ENCODE results near the gene MAPK8IP3.
"Not testable (repeated sequence)": the region's sequence is repeated elsewhere in the genome, so short reads cannot be mapped to it uniquely, and the experiment has no call there.

Gene MAPK8IP3

GRCh38 chr16:1710811-1711507 is 5.0 kb downstream of the MAPK8IP3 start:
- in situ Hi-C loops (cut with MboI; ENCODE audit: low sequenced_read_pairs), result no loop called here

GRCh38 chr16:1712791-1713261 is 6.8 kb downstream of the MAPK8IP3 start:
- in situ Hi-C loops (cut with MboI; ENCODE audit: low sequenced_read_pairs), result no loop called here

- in situ Hi-C loops (cut with MboI; ENCODE audit: low sequenced_read_pairs), result no loop called here
Observed at GRCh38 chr16:1713331-1713730, 7.3 kb downstream of the MAPK8IP3 start.

GRCh38 chr16:1713933-1714332 is 7.9 kb downstream of the MAPK8IP3 start:
- in situ Hi-C loops (cut with MboI; ENCODE audit: low sequenced_read_pairs), result no loop called here

DNA sequence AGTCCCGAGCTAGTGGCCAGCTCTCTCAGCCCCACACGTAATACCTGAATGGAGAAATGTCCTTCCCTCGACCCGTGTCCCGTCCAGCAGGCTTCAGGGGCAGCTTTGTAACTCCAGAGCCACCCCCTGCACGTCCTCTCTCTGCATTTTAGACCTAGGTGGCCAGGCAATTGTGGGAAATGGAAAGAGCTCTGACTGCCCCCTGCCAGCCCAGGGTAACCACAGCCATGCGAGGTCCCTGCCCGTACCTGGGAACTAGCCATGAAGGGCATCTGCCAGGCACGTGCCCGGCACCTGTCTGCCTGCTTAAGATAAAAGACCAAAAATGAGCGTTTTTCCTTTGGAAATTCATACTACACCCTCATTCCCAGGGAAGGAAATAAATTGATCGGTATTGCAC is 9.2 kb downstream of the MAPK8IP3 start:
- in situ Hi-C loops (cut with MboI; ENCODE audit: low sequenced_read_pairs), result no loop called here

- in situ Hi-C loops (cut with MboI; ENCODE audit: low sequenced_read_pairs), result not testable (repeated sequence)
Observed at GRCh38 chr16:1718236-1718635, 12.2 kb downstream of the MAPK8IP3 start.

DNA sequence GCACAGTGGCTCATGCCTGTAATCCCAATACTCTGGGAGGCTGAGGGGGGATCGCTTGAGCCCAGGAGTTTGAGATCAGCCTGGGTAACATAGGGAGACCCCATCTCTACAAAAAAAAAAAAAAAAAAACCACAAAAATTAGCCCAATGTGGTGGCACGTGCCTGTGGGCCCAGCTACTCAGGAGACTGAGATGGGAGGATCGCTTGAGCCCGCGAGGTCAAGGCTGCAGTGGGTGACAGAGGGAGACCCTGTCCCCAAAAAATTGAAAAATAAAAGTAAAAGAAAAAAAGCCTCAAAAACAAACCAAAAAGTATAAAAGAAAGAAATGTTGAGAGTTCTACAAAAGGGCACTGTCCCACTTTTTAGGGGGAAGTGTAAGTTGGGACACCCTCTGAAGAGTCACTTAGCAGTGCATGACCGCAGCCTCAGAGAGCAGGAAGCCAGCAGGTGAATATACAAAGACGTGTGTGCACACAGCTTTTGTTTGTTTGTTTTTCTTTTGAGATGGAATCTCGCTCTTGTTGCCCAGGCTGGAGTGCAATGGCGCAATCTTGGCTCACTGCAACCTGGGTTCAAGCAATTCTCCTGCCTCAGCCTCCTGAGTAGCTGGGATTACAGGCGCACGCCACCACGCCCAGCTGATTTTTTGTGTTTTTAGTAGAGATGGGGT is 13.7 kb downstream of the MAPK8IP3 start:
- in situ Hi-C loops (cut with MboI; ENCODE audit: low sequenced_read_pairs), result not testable (repeated sequence)

DNA sequence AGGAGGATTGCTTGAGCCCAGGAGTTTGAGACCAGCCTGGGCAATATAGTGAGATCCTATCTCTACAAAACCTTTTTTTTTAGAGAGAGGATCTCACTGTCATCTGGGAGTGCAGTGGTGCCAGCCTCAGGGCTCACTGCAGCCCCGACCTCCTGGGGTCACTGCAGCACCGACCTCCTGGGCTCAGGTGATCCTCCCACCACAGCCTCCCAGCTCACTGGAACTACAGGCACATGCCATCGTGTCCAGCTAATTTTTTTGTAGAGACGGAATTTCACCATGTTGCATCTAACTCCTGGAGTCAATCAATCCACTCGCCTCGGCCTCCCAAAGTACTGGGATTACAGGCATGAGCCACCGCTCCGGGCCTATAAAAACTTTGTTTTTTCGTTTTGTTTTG is 15.4 kb downstream of the MAPK8IP3 start:
- in situ Hi-C loops (cut with MboI; ENCODE audit: low sequenced_read_pairs), result no loop called here

DNA sequence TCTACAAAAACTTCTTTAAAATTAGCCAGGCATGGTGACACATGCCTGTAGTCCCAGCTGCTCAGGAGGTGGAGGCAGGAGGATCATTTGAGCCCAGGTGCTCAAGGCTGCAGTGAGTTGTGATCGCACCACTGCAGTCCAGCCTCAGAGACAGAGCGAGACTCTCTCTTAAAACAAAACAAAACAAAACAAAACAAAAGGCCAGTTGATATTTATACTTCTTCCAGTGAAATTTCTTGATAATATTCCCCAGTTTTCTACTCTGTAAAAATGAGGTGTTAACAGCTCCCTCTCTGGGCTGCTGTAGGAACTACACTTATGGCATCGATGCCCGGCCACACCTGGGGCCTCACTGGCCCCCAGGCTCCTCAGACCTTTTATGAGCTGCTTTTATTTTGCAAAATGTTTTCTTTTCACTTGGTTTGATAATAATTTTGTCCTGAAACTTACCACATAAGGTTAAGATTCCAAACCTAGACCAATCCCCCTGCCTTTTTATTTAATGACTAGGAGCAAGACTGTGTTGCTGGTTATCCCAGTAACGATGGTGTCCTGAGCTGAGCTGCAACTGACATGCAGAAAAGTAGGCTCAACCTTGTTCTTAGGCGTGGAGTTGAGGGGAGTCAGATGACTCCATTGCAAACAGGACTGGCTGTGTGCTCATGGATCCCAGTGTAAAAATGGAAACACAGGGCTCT is 17.6 kb downstream of the MAPK8IP3 start:
- in situ Hi-C loops (cut with MboI; ENCODE audit: low sequenced_read_pairs), result no loop called here

DNA sequence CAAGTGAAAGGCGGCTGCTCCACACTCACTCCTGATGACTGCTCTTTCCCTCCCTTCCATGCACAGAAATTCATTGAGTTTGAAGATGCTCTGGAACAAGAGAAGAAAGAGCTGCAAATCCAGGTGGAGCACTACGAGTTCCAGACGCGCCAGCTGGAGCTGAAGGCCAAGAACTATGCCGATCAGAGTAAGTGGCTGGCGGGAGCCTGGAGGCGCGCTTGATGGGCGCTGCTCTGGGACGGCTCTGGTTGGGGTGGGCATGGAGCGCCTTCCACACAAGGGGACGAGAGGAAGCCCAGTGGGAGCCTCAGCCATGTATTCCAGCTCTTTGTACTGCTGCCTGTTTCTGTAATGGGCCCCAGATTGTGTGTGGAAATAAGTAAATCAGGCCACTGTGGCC is 18.5 kb downstream of the MAPK8IP3 start:
- in situ Hi-C loops (cut with MboI; ENCODE audit: low sequenced_read_pairs), result no loop called here

DNA sequence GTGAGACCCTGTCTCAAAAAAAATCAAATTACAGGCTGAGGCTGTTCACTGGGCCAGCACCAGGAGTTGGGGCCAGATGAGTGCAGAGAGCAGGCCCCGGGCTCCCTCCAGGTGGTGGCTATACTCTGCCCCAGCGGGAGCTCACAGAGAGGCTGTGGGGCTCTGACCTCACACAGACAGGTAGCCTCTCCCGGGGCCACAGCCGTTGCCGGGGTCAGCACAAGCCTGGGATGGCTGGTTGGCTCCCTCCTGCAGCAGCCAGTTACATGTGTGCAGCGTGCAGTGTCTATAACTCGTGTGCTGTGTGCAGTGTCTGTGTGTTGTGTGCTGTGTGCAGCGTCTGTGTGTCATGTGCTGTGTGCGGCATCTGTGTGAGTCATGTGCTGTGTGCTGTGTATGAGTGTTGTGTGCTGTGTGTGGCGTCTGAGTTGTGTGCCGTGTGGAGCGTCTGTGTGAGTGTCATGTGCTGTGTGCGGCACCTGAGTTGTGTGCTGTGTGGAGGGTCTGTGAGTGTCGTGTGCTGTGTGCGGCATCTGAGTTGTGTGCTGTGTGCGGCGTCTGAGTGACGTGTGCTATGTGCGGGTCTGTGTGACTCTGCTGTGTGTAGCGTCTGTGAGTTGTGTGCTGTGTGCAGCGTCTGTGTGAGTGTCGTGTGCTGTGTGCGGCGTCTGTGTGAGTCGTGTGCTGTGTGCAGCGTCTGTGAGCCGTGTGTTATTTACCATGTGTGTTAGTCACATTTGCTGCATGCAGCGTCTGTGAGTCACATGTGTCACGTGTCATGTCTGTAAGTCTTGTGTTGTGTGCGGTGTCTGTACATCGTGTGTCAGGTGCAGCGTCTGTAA is 20.9 kb downstream of the MAPK8IP3 start:
- in situ Hi-C loops (cut with MboI; ENCODE audit: low sequenced_read_pairs), result no loop called here

GRCh38 chr16:1727651-1728624 is 21.9 kb downstream of the MAPK8IP3 start:
- in situ Hi-C loops (cut with MboI; ENCODE audit: low sequenced_read_pairs), result no loop called here

DNA sequence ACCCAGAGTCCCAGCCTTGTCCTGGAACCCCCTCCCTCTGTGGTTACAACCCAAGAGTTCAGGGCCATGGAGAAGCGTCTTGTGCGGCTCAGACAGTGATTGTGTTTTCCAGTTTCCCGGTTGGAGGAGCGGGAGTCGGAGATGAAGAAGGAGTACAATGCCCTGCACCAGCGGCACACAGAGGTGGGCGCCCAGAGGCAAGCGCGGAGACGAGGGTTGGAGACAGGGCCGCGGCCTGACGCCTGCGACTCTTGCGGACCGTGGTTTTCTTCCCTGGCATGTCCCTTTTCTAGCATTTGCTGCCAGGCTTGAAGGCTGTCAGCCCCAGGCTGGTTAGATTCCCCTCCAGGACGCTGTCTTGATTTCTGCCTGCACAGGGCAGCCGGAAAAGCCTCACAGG is 23.0 kb downstream of the MAPK8IP3 start:
- in situ Hi-C loops (cut with MboI; ENCODE audit: low sequenced_read_pairs), result no loop called here

DNA sequence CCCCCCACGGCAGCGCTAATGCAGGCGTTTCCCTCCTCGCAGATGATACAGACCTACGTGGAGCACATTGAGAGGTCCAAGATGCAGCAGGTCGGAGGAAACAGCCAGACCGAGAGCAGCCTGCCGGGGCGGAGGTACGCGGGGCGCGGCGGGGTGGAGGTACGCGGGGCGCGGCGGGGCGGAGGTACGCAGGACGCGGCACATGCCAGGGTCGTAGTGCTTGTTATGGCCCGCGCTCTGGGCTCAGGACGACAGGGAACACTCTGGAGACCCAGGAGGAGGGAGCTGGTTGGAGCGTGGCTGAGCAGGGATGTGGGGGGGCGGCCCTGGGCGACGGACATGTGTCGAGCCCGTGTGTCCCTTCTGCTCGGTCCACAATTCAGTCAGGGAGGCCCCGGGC is 23.4 kb downstream of the MAPK8IP3 start:
- in situ Hi-C loops (cut with MboI; ENCODE audit: low sequenced_read_pairs), result no loop called here

DNA sequence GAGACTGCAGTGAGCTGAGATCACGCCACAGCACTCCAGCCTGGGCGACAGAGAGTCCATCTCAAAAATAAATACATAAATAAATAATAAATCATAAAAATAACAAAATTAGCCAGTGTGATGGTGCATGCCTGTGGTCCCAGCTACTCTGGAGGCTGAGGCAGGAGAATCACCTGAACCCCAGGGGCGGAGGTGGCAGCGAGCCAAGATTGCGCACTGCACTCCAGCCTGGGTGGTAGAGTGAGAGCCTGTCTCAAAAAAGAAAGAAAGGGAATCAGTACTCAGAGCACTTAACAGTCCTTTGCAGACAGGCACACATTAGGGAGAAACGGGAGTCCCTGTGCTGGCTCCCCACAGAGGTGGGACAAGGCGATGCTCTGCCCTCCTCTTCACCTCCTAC is 25.1 kb downstream of the MAPK8IP3 start:
- in situ Hi-C loops (cut with MboI; ENCODE audit: low sequenced_read_pairs), result no loop called here

- in situ Hi-C loops (cut with MboI; ENCODE audit: low sequenced_read_pairs), result no loop called here
Observed at GRCh38 chr16:1731603-1732002, 25.6 kb downstream of the MAPK8IP3 start.

- in situ Hi-C loops (cut with MboI; ENCODE audit: low sequenced_read_pairs), result no loop called here
Observed at GRCh38 chr16:1732071-1732470, 26.1 kb downstream of the MAPK8IP3 start.

GRCh38 chr16:1732551-1732987 is 26.6 kb downstream of the MAPK8IP3 start:
- in situ Hi-C loops (cut with MboI; ENCODE audit: low sequenced_read_pairs), result not testable (repeated sequence)

GRCh38 chr16:1734123-1734522 is 28.1 kb downstream of the MAPK8IP3 start:
- in situ Hi-C loops (cut with MboI; ENCODE audit: low sequenced_read_pairs), result no loop called here

- in situ Hi-C loops (cut with MboI; ENCODE audit: low sequenced_read_pairs), result no loop called here
Observed at GRCh38 chr16:1734816-1735215, 28.8 kb downstream of the MAPK8IP3 start.

All from HL-60/S4 treated with retinoic acid at 250 ng/mL for 4 days and 3 days (cell line).